Breast epithelium (tissue), 3 donors: ENCODE measurements around the gene OAT.

ENCODE experiments used
- POLR2A ChIP-seq: fragments of 450-650 bp; IDR thresholded peaks from one replicate; pipeline ENCODE4 v1.6.1; 2016; ENCODE audit warnings: antibody characterized with exemption, mild to moderate bottlenecking, moderate library complexity
- POLR2AphosphoS5 ChIP-seq, 3 donors: sonication (generic); formaldehyde crosslinking; IDR thresholded peaks; one replicate each; pipeline ENCODE4 v1.6.1; 2017; ENCODE audit warnings: antibody characterized with exemption in 3 of 3
- TF ChIP-seq, protein P1 (sequence below), 3 donors: fragments of 450-650 bp; IDR thresholded peaks; one replicate each; pipeline ENCODE4 v1.5.1; 2016 to 2017; ENCODE audit warnings: antibody characterized with exemption in 3 of 3, mild to moderate bottlenecking in 3 of 3, moderate library complexity in 3 of 3

DNA sequence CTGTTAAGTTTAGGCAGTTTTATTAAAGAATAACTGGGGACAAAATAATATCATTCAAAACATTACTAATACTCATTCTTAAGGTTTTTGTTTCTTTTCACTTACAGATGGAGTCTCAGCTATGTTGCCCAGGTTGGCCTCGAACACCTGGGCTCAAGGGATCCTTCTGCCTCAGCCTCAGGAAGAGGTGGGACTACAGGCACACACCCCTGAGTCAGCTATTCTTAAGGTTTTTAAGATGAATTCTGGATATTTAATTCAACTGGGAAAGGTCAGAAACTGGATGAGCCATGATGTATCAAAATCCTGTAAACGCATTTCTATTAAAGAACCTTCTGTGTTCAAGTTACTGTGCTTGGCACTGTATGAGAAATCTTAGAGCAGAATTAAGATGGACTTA, 3.5 kb downstream of the OAT start:
- TF ChIP-seq, protein P1, sequence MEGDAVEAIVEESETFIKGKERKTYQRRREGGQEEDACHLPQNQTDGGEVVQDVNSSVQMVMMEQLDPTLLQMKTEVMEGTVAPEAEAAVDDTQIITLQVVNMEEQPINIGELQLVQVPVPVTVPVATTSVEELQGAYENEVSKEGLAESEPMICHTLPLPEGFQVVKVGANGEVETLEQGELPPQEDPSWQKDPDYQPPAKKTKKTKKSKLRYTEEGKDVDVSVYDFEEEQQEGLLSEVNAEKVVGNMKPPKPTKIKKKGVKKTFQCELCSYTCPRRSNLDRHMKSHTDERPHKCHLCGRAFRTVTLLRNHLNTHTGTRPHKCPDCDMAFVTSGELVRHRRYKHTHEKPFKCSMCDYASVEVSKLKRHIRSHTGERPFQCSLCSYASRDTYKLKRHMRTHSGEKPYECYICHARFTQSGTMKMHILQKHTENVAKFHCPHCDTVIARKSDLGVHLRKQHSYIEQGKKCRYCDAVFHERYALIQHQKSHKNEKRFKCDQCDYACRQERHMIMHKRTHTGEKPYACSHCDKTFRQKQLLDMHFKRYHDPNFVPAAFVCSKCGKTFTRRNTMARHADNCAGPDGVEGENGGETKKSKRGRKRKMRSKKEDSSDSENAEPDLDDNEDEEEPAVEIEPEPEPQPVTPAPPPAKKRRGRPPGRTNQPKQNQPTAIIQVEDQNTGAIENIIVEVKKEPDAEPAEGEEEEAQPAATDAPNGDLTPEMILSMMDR (IDR thresholded peaks at IDR 0.05) = no peak
- TF ChIP-seq POLR2AphosphoS5 (IDR thresholded peaks at IDR 0.05) (no peak), POLR2A (no peak)
